GM18499 (cell line): ENCODE data around the gene PLPP7.

Experiments used
- ATAC-seq: cut with Tn5 transposase; IDR thresholded peaks from one replicate; pipeline ENCODE4 v1.9.1; 2021; ENCODE audit warnings: moderate number of reproducible peaks; ENCODE audit not compliant: insufficient read depth, unreplicated experiment

Gene PLPP7

DNA sequence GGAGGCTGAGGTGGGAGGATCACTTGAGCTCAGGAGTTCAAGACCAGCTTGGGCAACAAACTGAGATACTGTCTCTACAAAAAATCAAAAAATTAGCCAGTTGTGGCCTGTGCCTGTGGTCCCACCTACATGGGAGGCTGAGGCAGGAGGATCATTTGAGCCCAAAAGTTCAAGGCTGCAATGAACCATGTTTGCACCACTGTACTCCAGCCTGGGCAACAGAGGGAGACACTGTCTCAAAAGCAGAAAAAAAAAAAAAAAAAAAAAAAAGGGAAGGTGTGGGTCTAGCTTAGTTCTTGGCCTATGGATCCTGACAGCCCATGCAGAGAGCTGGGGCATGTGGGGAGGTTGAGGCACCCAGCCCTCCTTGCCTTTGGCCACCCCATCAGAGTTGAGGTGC lies 10.9 kb downstream of the PLPP7 start:
- no peak for ATAC-seq

DNA sequence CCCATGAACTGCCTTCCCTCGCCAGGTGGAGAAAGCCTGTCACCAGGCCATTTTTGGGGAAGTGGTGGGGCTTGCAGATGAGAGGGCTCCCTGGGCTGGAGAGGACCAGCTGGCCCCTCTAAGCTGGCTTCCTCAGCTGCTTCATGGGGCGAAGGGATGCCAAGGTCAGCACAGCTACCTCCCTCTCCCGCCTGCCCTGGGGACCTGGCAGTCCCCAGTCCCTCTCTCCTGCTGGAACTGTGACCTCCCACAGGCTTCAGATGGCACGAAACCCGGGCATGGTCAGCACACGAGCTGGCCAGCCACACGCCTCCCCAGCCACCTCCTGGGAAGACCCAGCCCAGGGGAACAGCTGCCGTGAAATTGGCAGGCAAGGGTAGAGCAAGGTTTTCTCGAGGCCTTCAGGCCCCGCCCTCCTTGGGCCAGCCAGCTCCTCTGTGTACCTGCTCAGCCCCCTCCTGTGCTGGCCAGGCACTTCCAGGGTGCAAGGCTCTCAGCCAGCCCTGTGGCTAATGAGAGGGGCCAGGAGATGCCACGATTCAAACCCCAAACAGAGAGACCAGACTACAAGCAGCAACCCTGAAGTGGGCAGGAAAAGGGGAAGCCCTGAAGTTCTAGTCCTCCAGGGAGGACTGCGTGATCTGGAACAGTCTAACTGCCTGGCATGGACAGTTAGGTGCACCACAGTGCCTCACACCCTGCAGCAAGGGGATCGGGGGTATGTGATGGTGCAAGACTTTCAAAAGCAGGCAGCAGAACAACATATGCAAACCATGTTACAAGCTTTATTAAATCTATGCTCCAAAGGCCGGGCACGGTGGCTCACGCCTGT lies 12.9 kb downstream of the PLPP7 start:
- no peak for ATAC-seq

DNA sequence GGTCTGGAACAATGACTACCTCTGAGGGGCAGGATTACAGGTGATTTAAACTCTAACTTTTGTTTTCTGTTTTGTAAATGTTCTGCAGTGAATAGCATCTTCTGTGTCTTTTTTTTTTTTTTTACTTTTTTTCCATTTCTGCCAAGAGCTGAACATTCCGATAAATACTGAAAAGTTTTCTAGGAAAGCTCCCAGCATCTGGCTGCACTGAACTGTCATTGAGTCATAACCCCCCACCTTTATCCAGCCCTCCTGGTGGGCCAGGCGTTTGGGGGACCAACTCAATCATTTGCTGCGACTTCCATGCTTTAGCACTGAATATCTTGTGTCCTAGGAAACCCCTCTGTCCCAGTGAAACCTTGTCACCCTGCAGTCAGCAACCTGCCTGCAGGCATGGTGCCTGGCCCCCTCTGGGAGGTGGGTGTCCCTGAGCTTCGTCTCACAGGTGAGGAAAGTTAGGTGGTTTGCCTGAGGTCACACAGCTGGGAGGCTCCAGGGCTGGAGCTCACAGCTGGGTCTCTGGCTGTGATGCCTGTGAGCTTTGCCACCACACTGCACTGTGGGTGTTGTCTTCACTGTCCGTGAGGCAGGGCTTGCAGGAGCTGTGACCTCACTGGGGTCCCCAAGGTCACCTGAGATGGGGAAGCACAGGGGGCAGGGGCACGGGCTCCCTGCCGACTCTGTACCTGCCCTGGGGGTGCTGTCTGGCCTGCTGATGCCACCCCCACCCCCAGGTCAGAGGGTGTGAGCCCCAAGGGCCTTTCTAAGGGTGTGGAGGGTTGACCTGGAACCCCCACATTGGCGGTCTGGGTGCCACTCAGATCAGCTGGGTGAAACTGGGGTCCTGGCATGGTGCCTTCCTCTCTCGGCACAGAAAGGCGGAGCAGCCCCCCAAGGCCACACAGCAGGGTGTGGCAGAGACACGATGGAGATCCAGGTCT lies 14.1 kb downstream of the PLPP7 start:
- no peak for ATAC-seq

DNA sequence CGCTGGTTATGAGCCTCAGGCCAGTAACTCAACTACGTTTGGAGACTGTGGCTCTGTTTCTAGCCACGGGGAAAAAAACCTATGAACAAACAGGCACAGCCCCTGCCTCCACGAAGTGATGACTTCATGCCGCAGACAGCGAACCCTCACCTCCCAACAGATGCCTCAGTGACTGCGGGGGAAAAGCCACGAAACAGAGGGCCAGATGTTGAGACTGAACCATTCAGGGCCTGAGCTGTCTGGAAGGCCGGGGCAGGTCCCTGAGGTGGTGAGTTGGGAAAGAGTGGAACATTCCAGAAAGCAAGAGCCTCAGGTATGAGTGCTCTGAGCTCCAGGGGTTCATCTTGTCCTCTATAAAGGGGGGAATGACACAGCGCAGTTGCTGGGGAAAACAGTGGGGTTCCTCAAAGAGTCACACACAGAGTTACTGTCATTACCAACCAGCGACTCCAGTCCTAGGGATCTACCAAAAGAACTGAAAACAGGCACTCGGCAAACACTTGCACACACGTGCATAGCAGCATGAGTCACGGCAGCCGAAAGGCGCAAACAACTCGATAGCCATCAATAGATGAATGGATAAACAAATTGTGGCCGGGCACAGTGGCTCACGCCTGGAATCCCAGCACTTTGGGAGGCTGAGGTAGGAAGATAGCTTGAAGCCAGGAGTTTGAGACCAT lies 15.3 kb downstream of the PLPP7 start:
- ATAC-seq = no peak

DNA sequence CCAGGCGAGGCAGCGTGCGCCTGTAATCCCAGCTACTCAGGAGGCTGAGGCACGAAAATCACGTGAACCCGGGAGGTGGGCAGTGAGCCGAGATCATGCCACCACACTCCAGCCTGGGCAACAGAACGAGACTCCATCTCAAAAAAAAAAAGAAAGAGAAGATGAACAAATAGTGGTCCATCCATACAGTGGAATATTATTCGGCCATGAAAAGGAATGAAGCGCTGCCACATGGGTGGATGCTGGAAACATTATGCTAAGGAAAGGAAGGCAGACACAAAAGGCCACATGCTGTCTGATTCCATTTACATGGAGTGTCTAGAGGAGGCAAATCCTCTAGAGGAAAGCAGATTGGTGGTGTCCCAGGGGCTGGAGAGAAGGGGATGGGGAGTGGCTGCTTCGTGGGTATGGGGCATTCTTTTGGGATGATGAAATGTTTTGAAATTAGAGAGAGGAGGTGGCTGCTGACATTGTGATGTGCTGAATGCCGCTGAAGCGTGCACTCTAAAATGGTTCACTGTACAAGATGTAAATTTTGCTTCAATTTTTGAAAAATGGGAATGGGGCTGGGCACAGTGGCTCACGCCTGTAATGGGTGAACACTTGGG lies 17.0 kb downstream of the PLPP7 start:
- ATAC-seq = no peak

DNA sequence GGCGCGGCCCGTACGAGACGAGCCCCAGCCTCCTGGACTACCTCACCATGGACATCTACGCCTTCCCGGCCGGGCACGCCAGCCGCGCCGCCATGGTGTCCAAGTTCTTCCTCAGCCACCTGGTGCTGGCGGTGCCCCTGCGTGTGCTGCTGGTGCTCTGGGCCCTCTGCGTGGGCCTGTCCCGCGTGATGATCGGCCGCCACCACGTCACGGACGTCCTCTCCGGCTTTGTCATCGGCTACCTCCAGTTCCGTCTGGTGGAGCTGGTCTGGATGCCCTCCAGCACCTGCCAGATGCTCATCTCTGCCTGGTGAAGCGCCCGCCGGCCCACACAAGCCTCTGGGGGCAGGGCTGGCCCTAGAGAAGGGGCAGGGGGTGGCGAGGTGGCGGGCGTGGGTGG lies 18.5 kb downstream of the PLPP7 start:
- no peak for ATAC-seq

DNA sequence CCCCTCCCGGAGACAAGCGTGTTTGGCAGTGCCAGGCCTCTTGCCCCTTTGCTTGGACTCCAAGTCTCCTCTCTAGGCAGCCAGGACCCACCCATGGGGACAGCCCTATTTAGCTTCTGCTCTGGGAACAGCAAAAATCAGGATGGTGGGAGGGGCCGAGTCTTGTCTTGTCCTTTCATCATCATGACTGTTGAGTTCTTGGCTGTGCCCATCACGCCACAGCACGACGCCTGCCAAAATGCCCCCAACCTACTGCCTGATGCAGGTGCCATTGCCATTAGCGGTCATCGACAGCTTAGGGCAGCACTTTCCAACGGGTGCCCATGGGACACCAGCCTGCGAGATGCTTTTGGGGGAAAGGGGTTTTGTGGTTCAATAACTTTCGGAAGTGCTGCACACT lies 18.9 kb downstream of the PLPP7 start:
- no peak for ATAC-seq

DNA sequence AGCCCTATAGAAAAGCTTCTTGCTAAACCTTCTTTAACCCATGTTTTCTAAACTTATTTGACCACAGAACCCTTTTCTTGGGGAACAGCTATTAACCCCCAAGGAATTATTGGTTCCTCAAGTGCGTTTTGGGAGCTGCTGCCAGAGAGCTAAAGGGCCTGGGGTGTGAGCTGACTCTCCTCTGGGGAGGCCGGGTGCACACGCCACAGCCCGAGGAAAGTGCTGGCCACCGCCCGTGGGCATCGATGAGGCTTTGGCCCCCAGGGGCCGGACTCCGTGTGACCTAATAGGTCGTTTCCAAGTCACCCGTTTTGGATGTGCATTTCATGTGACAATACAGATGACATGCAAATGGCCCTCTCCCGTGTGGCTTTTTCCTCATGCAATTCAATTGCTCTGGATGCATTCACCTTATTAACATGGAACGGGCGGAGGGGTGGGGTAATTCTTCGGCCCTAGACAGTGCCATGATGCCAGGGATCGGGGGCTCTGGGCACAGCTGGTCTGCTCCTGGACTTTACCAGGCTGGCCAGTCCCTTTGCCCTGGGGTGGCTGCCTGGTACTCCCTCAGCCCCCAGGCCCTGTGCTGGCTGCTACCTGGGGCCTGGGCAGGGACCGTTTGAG lies 19.5 kb downstream of the PLPP7 start:
- ATAC-seq = no peak

DNA sequence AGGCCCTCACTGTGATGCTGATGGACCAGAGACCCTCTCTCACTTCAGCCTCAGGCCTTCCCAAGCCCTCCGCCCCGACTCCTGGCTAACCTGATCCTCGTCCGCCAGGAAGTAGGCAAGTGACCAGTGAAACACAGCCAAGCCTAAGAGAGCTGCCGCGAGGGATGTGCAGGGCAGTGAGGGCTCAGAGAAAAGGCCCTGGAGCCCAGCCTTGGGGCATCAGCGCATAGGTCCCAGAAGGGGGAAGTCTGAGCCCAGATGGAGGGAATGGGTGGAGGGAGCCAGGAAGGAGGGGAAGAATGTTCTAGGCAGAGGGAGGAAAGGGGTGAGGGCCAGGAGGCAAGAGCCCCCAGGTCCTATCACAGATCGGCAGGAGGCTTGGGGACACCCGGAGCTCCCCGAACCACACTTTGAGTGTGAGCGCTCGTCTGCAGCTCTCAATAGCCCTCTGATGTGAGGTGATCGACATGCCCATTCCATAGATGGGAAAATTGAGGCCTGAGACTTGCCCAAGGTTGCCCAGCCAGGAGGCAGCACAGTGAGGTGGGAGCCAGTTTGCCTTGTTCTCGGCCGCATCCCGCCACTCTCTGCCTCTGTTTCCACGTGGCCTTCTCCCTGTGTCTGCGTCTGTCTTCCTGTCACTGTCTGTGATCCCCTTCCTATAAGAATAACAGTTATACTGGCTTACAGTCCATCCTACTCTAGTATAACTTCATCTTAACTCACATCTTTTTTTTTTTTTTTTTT lies 20.2 kb downstream of the PLPP7 start:
- no peak for ATAC-seq

DNA sequence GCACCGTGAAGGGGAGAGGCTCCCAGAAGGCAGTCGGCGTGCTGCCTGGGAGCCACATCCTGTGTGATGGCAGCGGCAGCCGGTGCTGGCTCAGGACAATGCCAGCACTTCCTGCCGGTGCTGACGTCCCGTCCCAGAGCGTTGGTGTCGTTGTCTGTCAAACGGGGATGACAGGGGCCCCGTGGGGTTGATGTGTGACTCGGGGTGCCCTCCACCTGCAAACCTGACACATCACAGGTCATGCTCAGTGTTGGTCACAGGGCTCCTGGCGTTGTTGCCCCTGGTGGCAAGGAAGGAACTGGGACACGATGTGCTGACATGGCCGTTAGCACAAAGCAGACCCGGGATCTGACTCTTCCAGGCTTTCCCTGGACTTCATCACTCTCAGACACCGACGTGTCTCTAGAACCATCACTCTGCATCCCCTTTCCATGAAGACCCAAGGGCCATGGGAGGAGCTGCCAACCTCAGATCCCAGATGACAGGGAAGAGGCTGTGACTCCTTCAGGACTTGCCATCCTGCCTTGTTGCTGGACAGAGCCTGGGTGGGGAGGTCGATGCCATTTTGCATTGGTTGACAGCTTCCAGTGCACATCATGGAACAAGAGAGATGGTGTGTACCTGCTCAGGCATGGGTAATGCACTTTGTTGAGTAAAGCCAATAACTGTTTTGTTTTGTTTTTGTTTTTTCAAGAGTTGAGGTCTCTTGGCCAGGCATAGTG lies 21.5 kb downstream of the PLPP7 start:
- ATAC-seq = no peak

DNA sequence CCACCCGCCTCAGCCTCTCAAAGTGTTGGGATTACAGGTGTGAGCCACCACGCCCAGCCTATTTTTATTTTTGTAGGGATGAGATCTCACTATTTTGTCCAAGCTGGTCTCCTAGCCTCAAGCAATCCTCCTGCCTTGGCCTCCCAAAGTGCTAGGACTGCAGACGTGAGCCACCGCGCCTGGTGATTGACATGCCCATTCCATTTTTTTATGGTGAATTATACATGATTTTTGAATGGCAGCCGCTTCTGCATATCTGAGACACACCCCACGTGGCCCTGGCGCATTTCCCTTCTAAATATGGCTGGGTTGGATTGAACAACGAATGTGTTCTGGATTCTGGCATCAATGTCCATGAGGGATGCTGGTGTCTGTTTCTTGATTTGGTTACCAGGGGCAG lies 22.7 kb downstream of the PLPP7 start:
- no peak for ATAC-seq

DNA sequence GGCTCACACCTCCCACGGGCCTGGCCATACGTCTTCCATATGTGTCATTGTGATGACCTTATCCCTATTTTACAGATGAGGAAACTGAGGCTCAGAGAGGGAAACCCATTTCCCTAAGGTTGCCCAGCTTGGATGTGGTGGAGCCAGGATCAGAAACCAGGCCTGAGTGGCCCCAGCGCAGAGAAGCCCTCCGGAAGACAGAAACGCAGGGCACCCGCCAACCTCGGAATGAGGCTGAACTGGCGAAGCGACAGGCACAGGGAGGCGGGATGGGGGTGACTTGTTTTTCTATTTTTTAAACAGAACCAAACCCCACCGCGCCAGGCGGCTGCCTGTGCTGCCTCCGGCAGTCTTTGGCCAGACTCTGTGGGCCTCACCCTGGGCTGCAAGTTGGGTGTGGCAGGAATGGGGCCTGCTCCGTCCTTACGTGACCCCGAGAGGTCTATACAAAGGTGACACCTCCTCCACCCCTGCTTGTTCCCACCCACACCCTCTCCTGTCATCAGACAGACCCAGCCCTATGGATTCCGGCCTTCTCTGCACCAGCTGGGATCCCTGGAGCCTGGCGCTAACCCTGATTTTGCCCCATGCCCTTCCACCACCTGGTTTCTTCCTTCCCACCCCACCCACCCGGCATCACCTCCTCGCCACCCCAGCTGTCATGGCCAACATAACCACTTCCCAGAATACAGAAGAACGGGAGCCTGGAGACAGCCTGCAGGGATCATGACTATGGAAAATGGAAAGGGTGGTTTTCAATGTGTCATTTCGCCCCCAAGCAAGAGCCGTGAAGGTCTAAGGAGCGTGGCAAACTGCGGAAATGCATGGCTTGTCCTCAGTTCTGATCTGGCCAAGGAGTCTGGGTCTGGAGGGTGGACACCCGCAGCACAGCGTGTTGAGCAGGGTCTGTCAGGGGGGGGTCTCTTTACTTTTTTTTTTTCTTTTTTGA lies 23.6 kb downstream of the PLPP7 start:
- no peak for ATAC-seq

DNA sequence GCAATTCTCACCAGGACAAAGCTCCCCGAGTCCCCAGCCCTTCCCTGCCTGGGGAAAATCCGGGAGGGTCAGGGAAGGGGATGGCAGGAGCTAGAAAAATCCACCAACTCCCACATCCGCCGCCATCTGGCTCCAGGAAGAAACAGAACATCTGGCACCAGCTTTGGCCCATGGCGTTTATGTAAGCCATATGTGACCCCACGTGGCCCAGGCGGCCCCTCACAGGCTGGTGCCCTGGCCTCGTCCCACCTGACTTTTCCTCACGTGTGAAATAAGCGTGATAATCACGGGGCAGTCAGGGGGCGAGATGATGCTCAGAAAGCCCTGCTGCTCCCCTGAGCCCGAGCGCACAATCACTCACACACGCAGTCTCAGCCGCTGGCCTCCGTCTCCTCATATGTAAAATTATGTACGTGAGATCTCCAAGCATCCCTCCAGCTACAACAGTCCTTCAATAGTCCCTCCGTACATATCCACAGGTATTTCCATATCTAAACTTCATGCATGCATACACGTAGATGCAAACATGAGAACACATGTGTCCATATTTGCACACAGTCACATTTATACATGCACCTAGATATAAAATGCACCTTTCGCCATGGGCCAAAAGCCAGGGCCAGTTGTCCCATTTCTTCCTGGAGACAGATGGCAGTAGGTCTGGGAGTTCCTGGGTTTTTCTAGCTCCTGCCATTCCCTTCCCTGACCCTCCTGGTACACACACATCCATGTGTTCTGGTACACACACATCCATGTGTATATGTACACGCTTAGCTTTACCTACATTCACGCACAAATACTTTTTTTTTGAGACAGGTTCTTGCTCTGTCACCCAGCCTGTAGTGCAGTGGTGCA lies 28.9 kb downstream of the PLPP7 start:
- ATAC-seq = no peak

DNA sequence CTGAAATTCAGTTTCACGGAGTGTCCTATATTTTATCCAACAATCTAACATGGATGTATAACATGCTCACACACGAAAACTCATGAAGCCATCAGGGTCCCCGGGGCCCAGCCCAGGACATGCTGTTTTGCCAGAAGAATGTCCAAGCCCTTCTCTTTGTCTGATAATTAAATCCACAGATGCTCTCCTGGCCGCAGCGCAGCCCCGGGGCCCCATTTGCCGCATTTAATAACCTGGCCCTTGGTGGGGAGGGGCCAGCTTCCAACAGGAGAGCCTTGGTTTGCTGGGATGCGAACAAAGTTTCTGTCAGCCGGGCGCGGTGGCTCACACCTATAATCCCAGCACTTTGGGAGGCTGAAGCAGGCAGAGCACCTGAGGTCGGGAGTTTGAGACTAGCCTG lies 30.0 kb downstream of the PLPP7 start:
- ATAC-seq = no peak

DNA sequence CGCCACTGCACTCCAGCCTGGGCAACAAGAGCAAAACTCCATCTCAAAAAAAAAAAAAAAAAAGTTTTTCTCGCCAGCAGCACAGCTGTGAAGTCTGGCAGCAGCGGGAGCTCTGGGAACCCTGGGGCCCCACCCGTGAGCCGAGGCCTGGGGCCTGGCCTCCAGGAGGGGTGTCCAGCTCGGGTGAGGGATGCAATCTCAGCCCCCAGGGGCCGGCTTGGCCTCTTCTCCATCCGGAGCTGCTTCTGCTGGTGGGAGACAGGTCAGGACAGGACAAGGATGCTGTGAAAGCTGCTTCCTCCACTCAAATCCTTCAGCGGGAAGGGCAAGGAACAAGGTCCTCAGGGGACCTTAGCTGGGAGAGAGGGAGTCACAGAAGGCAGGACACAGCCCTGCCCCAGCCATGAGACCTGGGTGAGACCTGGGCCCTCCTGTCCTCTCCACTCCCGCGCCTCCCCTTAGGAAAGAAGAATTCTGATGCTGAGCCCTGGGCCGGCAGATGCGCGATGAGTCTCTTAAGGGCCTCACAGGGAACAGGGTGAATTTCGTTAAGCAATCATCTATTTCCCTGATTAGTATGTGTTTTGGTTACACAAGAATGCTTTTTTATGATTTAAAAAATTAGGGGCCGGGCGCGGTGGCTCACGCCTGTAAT lies 30.6 kb downstream of the PLPP7 start:
- no peak for ATAC-seq

DNA sequence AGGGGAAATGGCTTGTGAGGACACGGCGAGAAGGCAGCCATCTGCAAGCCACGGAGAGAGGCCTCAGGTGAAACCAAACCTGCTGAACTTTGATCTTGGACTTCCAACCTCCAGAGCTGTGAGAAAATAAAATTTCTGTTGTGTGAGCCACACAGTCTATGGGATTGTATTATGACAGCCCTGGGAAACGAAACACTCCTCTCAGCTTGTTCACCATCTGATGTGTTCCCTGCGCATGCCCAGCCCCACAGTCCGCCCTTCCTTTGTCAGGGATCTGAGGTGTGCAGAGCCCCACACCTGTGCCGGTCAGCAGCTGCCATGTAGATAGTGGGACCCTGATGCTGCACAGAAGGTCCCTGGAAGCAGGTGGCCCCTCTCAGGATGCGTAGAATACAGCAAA lies 34.1 kb downstream of the PLPP7 start:
- ATAC-seq = no peak
